ENCODE results near the gene FADS6.

Gene FADS6

GRCh38 chr17:74839990-74840852 is 53.2 kb downstream of the FADS6 start:
- Histone ChIP-seq H3K4me2 (peak overlapping the region; percentile 90 to 97 (median 94)), H3K27me3 (peaks cover 17 to 29% (median 23%) of the 10 kb centered on the region in 11 experiments), H4K20me1 (peaks cover 6 to 94% (median 66%) of the 10 kb centered on the region in 11 experiments; a peak in 20 of 22 replicates)

GRCh38 chr17:74838274-74838673 is 55.2 kb downstream of the FADS6 start:
- Histone ChIP-seq H3K27me3 (peaks cover 7 to 17% (median 14%) of the 10 kb centered on the region in 11 experiments), H3K4me2 (peak overlapping the region in 10 of 11 experiments; percentile 24 to 97 (median 94); a peak in 18 of 22 replicates)

More at GRCh38 chr17:74839990-74840852, 53.2 kb downstream of the FADS6 start:
- peak overlapping the region in 7 of 10 experiments; percentile 17 to 36 (median 25); a peak in 9 of 20 replicates for H3K4me3 ChIP-seq
- no peak for TF ChIP-seq Cebpa-rat (IDR thresholded peaks at IDR 0.05)
- H3K9me3 ChIP-seq (replicated peaks in 1 of 11) = no peaks in the 10 kb centered on the region
- H3K9ac ChIP-seq = peak overlapping the region in 9 of 11 experiments; percentile 6 to 48 (median 28); a peak in 15 of 22 replicates
- peaks cover 0 to 42% (median 37%) of the 10 kb centered on the region in 11 experiments; a peak in 18 of 22 replicates for H3K36me3 ChIP-seq
- peaks cover 49 to 85% (median 80%) of the 10 kb centered on the region in 10 experiments for H3K4me1 ChIP-seq
- H3K27ac ChIP-seq = peak overlapping the region; percentile 13 to 65 (median 43); a peak in 17 of 22 replicates

GRCh38 chr17:74836691-74837467 is 56.6 kb downstream of the FADS6 start:
- H3K9me3 ChIP-seq (replicated peaks in 1 of 11) = no peaks in the 10 kb centered on the region
- peaks cover 0 to 49% (median 40%) of the 10 kb centered on the region in 11 experiments; a peak in 18 of 22 replicates for H3K36me3 ChIP-seq
- H3K27me3 ChIP-seq = peaks cover 0 to 3% (median 0%) of the 10 kb centered on the region in 11 experiments; a peak in 8 of 22 replicates
- H3K4me1 ChIP-seq = peaks cover 67 to 100% (median 100%) of the 10 kb centered on the region in 10 experiments
- H3K27ac ChIP-seq = peak overlapping the region in 1 of 11 experiments; percentile 4; a peak in 1 of 22 replicates
- no peak for TF ChIP-seq Cebpa-rat (IDR thresholded peaks at IDR 0.05)
- H3K4me2 ChIP-seq = peak overlapping the region in 9 of 11 experiments; percentile 64 to 97 (median 94); a peak in 18 of 22 replicates
- no peak overlapping the region for H3K9ac ChIP-seq
- H3K4me3 ChIP-seq = no peak overlapping the region; a peak in 1 of 20 replicates
- H4K20me1 ChIP-seq = peaks cover 18 to 100% (median 86%) of the 10 kb centered on the region in 11 experiments; a peak in 21 of 22 replicates

More at GRCh38 chr17:74838274-74838673, 55.2 kb downstream of the FADS6 start:
- H3K27ac ChIP-seq = peak overlapping the region in 1 of 11 experiments; percentile 3; a peak in 1 of 22 replicates
- no peak for TF ChIP-seq Cebpa-rat (IDR thresholded peaks at IDR 0.05)
- H3K36me3 ChIP-seq = peaks cover 0 to 46% (median 40%) of the 10 kb centered on the region in 11 experiments; a peak in 18 of 22 replicates
- H3K4me3 ChIP-seq = no peak overlapping the region; a peak in 1 of 20 replicates
- H3K9ac ChIP-seq = no peak overlapping the region
- H4K20me1 ChIP-seq = peaks cover 20 to 98% (median 83%) of the 10 kb centered on the region in 11 experiments; a peak in 21 of 22 replicates
- H3K4me1 ChIP-seq = peaks cover 69 to 98% (median 97%) of the 10 kb centered on the region in 10 experiments
- H3K9me3 ChIP-seq (replicated peaks in 1 of 11) = no peaks in the 10 kb centered on the region

GRCh38 chr17:74836191-74836590 is 57.2 kb downstream of the FADS6 start:
- H3K9me3 ChIP-seq (replicated peaks in 1 of 11) = no peaks in the 10 kb centered on the region
- H3K4me1 ChIP-seq = peaks cover 60 to 100% (median 100%) of the 10 kb centered on the region in 10 experiments

GRCh38 chr17:74833501-74834377 is 59.7 kb downstream of the FADS6 start:
- Histone ChIP-seq H3K4me2 (peak overlapping the region; percentile 84 to 97 (median 94)), H3K36me3 (peaks cover 0 to 72% (median 56%) of the 10 kb centered on the region in 11 experiments; a peak in 19 of 22 replicates), H3K9ac (peak overlapping the region in 9 of 11 experiments; percentile 4 to 76 (median 29); a peak in 11 of 22 replicates), H3K27me3 (no peaks in the 10 kb centered on the region), H4K20me1 (peaks cover 12 to 100% (median 88%) of the 10 kb centered on the region in 11 experiments; a peak in 20 of 22 replicates), H3K4me1 (peaks cover 35 to 93% (median 88%) of the 10 kb centered on the region in 10 experiments), H3K4me3 (peak overlapping the region in 3 of 10 experiments; percentile 17 to 24 (median 18); a peak in 3 of 20 replicates), H3K27ac (peak overlapping the region in 8 of 11 experiments; percentile 12 to 89 (median 44); a peak in 11 of 22 replicates), H3K9me3 (replicated peaks in 1 of 11) (peaks cover 0 to 9% (median 0%) of the 10 kb centered on the region in 11 experiments; a peak in 3 of 22 replicates)
- peak in 3 of 11 experiments; percentile 29 to 60 (median 41); a peak in 2 of 22 replicates for TF ChIP-seq Cebpa-rat (IDR thresholded peaks at IDR 0.05)

More at GRCh38 chr17:74836191-74836590, 57.2 kb downstream of the FADS6 start:
- no peak for TF ChIP-seq Cebpa-rat (IDR thresholded peaks at IDR 0.05)
- H3K27ac ChIP-seq = no peak overlapping the region
- peaks cover 12 to 100% (median 87%) of the 10 kb centered on the region in 11 experiments; a peak in 20 of 22 replicates for H4K20me1 ChIP-seq
- no peak overlapping the region for H3K4me3 ChIP-seq
- no peak overlapping the region for H3K9ac ChIP-seq
- H3K4me2 ChIP-seq = peak overlapping the region in 9 of 11 experiments; percentile 64 to 97 (median 94); a peak in 15 of 22 replicates
- peaks cover 0 to 53% (median 40%) of the 10 kb centered on the region in 11 experiments; a peak in 18 of 22 replicates for H3K36me3 ChIP-seq
- no peaks in the 10 kb centered on the region for H3K27me3 ChIP-seq

- H3K4me2 ChIP-seq = peak overlapping the region in 10 of 11 experiments; percentile 9 to 97 (median 94); a peak in 19 of 22 replicates
- H3K9ac ChIP-seq = peak overlapping the region in 1 of 11 experiments; percentile 76; a peak in 2 of 22 replicates
- peaks cover 31 to 80% (median 74%) of the 10 kb centered on the region in 10 experiments for H3K4me1 ChIP-seq
- peaks cover 12 to 100% (median 87%) of the 10 kb centered on the region in 11 experiments; a peak in 20 of 22 replicates for H4K20me1 ChIP-seq
- H3K9me3 ChIP-seq (replicated peaks in 1 of 11) = peaks cover 0 to 9% (median 0%) of the 10 kb centered on the region in 11 experiments; a peak in 3 of 22 replicates
- H3K4me3 ChIP-seq = no peak overlapping the region; a peak in 1 of 20 replicates
- H3K27me3 ChIP-seq = no peaks in the 10 kb centered on the region
- TF ChIP-seq Cebpa-rat (IDR thresholded peaks at IDR 0.05) = no peak
- peak overlapping the region in 3 of 11 experiments; percentile 79 to 89 (median 85); a peak in 3 of 22 replicates for H3K27ac ChIP-seq
- H3K36me3 ChIP-seq = peaks cover 0 to 72% (median 55%) of the 10 kb centered on the region in 11 experiments; a peak in 19 of 22 replicates
These were observed 61.0 kb downstream of the FADS6 start for GRCh38 chr17:74832421-74832820.
